GM21786 (cell line): ENCODE results near the gene SLC36A3.
A peak's percentile ranks its signal among the peaks of the same experiment; 100 is the strongest.
"Not testable (repeated sequence)": the region's sequence is repeated elsewhere in the genome, so short reads cannot be mapped to it uniquely, and the experiment has no call there.

ENCODE experiments used
- ATAC-seq: cut with Tn5 transposase; IDR thresholded peaks from one replicate; pipeline ENCODE4 v1.9.1; 2021; ENCODE audit not compliant: unreplicated experiment

Gene SLC36A3

GRCh38 chr5:151303666-151304065 lies at the start of gene SLC36A3:
Gene SLC36A3 (minus strand): TSS chr5:151303766. CDS start chr5:151303354, 412 bp downstream.
- no peak for ATAC-seq

GRCh38 chr5:151351671-151352070 lies 48.1 kb upstream of the SLC36A3 start:
- ATAC-seq, result no peak

- no peak for ATAC-seq
These were observed 45.2 kb upstream of the SLC36A3 start for GRCh38 chr5:151348789-151349188.

- ATAC-seq, result no peak
These were observed 43.8 kb upstream of the SLC36A3 start, which contains the start of gene SLC36A2 for GRCh38 chr5:151347369-151347768. Gene SLC36A2 (minus strand): TSS chr5:151347559. CDS start chr5:151347460, 99 bp downstream.

GRCh38 chr5:151345808-151346478 lies 42.4 kb upstream of the SLC36A3 start:
- ATAC-seq, result no peak

GRCh38 chr5:151345187-151345807 lies 41.7 kb upstream of the SLC36A3 start:
- ATAC-seq, result no peak

- ATAC-seq, result no peak
These were observed 40.5 kb upstream of the SLC36A3 start for GRCh38 chr5:151344088-151344487.

GRCh38 chr5:151340004-151340403 lies 36.4 kb upstream of the SLC36A3 start:
- no peak for ATAC-seq

- ATAC-seq, result no peak
These were observed 35.2 kb upstream of the SLC36A3 start for GRCh38 chr5:151338734-151339133.

- ATAC-seq, result no peak
These were observed 29.3 kb upstream of the SLC36A3 start for GRCh38 chr5:151332857-151333256.

GRCh38 chr5:151328734-151329133 lies 25.2 kb upstream of the SLC36A3 start:
- ATAC-seq, result no peak

- no peak for ATAC-seq
These were observed 24.0 kb upstream of the SLC36A3 start for GRCh38 chr5:151327585-151327984.

GRCh38 chr5:151326266-151326665 lies 22.7 kb upstream of the SLC36A3 start:
- no peak for ATAC-seq

GRCh38 chr5:151320481-151320880 lies 16.9 kb upstream of the SLC36A3 start:
- no peak for ATAC-seq

GRCh38 chr5:151318850-151319732 lies 15.5 kb upstream of the SLC36A3 start:
- ATAC-seq, result peak; percentile 91

- no peak for ATAC-seq
These were observed 14.3 kb upstream of the SLC36A3 start for GRCh38 chr5:151317871-151318270.

GRCh38 chr5:151315998-151316597 lies 12.5 kb upstream of the SLC36A3 start:
- peak; percentile 52 for ATAC-seq

- no peak for ATAC-seq
These were observed 9.8 kb upstream of the SLC36A3 start for GRCh38 chr5:151313357-151313756.

GRCh38 chr5:151312756-151313324 lies 9.3 kb upstream of the SLC36A3 start:
- ATAC-seq, result no peak

- no peak for ATAC-seq
These were observed 7.4 kb upstream of the SLC36A3 start for GRCh38 chr5:151310932-151311331.

- ATAC-seq, result not testable (repeated sequence)
These were observed 6.3 kb upstream of the SLC36A3 start for GRCh38 chr5:151309821-151310220.
